Neural cell (in vitro differentiated cells): Measurements from ENCODE around the gene HOXB1.

ENCODE experiments used
- EP300 ChIP-seq: fragments of 450-650 bp; conservative IDR thresholded peaks from 2 replicates; pipeline ENCODE4 v1.6.1; 2014; ENCODE audit warnings: antibody characterized with exemption, mild to moderate bottlenecking, moderate library complexity; ENCODE audit not compliant: poor library complexity, severe bottlenecking
- EZH2 ChIP-seq: fragments of 200-600, 300-800 bp; shearing (Covaris generic), sonication (generic); IDR thresholded peaks from 2 replicates; pipeline ENCODE4 v1.6.1; 2014; ENCODE audit warnings: antibody characterized with exemption, low read length, borderline replicate concordance, mild to moderate bottlenecking; ENCODE audit not compliant: insufficient read depth, poor library complexity, severe bottlenecking
- MXI1 ChIP-seq: fragments of 450-650 bp; conservative IDR thresholded peaks from 2 replicates; pipeline ENCODE4 v1.6.1; 2014; ENCODE audit warnings: antibody characterized with exemption, mild to moderate bottlenecking; ENCODE audit not compliant: poor library complexity, severe bottlenecking
- POLR2AphosphoS5 ChIP-seq: IDR thresholded peaks from 2 replicates; pipeline ENCODE4 v1.6.1; 2012
- RAD21 ChIP-seq: fragments of 450-650 bp; conservative IDR thresholded peaks from 2 replicates; pipeline ENCODE4 v1.6.1; 2014; ENCODE audit warnings: antibody characterized with exemption, mild to moderate bottlenecking, moderate library complexity
- SMC3 ChIP-seq: fragments of 450-650 bp; conservative IDR thresholded peaks from 2 replicates; pipeline ENCODE4 v1.6.1; 2014; ENCODE audit warnings: antibody characterized with exemption, mild to moderate bottlenecking, moderate library complexity; ENCODE audit not compliant: poor library complexity
- TF ChIP-seq, protein P1 (sequence below): fragments of 450-650 bp; IDR thresholded peaks from 2 replicates; pipeline ENCODE4 v1.5.1; 2014; ENCODE audit warnings: antibody characterized with exemption, mild to moderate bottlenecking, moderate library complexity; ENCODE audit not compliant: poor library complexity, severe bottlenecking
- TF ChIP-seq, protein P2 (sequence below): IDR thresholded peaks from 2 replicates; pipeline ENCODE4 v1.6.1; 2012; ENCODE audit warnings: borderline replicate concordance

DNA sequence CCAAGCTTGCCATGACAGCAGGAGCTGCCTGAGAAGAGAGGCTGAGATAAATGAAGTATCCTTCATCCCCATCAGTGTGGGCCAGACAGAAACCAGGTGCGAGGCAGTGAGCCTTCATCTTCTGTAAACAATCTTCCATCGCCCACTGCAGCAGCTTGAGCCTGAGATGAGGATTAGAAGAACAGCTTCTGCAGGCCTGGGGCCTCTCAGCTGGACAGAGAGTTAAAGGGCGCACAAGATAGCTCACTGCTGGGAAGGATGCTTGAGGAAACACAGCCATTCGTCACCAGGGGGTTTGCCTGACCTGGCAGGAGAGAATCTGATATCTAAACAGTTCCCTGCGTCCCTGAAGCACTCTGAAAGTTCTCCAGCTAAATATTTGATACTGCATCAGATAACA lies 27.1 kb downstream of the HOXB1 start:
- TF ChIP-seq, protein P1, sequence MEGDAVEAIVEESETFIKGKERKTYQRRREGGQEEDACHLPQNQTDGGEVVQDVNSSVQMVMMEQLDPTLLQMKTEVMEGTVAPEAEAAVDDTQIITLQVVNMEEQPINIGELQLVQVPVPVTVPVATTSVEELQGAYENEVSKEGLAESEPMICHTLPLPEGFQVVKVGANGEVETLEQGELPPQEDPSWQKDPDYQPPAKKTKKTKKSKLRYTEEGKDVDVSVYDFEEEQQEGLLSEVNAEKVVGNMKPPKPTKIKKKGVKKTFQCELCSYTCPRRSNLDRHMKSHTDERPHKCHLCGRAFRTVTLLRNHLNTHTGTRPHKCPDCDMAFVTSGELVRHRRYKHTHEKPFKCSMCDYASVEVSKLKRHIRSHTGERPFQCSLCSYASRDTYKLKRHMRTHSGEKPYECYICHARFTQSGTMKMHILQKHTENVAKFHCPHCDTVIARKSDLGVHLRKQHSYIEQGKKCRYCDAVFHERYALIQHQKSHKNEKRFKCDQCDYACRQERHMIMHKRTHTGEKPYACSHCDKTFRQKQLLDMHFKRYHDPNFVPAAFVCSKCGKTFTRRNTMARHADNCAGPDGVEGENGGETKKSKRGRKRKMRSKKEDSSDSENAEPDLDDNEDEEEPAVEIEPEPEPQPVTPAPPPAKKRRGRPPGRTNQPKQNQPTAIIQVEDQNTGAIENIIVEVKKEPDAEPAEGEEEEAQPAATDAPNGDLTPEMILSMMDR, result no peak
- no peak for TF ChIP-seq POLR2AphosphoS5
- no peak for TF ChIP-seq EP300
- TF ChIP-seq EZH2, result no peak
- no peak for TF ChIP-seq SMC3
- TF ChIP-seq, protein P2, sequence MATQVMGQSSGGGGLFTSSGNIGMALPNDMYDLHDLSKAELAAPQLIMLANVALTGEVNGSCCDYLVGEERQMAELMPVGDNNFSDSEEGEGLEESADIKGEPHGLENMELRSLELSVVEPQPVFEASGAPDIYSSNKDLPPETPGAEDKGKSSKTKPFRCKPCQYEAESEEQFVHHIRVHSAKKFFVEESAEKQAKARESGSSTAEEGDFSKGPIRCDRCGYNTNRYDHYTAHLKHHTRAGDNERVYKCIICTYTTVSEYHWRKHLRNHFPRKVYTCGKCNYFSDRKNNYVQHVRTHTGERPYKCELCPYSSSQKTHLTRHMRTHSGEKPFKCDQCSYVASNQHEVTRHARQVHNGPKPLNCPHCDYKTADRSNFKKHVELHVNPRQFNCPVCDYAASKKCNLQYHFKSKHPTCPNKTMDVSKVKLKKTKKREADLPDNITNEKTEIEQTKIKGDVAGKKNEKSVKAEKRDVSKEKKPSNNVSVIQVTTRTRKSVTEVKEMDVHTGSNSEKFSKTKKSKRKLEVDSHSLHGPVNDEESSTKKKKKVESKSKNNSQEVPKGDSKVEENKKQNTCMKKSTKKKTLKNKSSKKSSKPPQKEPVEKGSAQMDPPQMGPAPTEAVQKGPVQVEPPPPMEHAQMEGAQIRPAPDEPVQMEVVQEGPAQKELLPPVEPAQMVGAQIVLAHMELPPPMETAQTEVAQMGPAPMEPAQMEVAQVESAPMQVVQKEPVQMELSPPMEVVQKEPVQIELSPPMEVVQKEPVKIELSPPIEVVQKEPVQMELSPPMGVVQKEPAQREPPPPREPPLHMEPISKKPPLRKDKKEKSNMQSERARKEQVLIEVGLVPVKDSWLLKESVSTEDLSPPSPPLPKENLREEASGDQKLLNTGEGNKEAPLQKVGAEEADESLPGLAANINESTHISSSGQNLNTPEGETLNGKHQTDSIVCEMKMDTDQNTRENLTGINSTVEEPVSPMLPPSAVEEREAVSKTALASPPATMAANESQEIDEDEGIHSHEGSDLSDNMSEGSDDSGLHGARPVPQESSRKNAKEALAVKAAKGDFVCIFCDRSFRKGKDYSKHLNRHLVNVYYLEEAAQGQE, result no peak
- TF ChIP-seq MXI1, result no peak
- TF ChIP-seq RAD21, result no peak
